GM19238 (cell line): ENCODE data around the gene XYLT2.
"Not testable (repeated sequence)": the region's sequence is repeated elsewhere in the genome, so short reads cannot be mapped to it uniquely, and the experiment has no call there.

ENCODE experiments used
- DNase-seq: peaks from one replicate; pipeline ENCODE4 v3.0.0; 2011; ENCODE audit warnings: low spot score; ENCODE audit not compliant: insufficient read length

The XYLT2 gene

GRCh38 chr17:50345432-50346312, at the start of gene XYLT2:
Gene XYLT2 (plus strand): TSS chr17:50346126. CDS start chr17:50346141, 15 bp downstream.
- peak; percentile 95 for DNase-seq

- DNase-seq: peak; percentile 76
Measured at GRCh38 chr17:50297407-50297865, 48.5 kb upstream of the XYLT2 start.

GRCh38 chr17:50298018-50298417, 47.9 kb upstream of the XYLT2 start:
- DNase-seq: no peak

- no peak for DNase-seq
Measured at GRCh38 chr17:50299776-50300175, 46.1 kb upstream of the XYLT2 start.

GRCh38 chr17:50300824-50301223, 45.1 kb upstream of the XYLT2 start:
- DNase-seq: not testable (repeated sequence)

GRCh38 chr17:50301891-50302584, 43.9 kb upstream of the XYLT2 start:
- DNase-seq: no peak

- no peak for DNase-seq
Measured at GRCh38 chr17:50303051-50303450, 42.9 kb upstream of the XYLT2 start.

- no peak for DNase-seq
Measured at GRCh38 chr17:50303596-50303995, 42.3 kb upstream of the XYLT2 start.

- DNase-seq: no peak
Measured at GRCh38 chr17:50304781-50305404, 41.0 kb upstream of the XYLT2 start.

GRCh38 chr17:50307654-50308053, 38.3 kb upstream of the XYLT2 start:
- DNase-seq: no peak

- DNase-seq: no peak
Measured at GRCh38 chr17:50308666-50309065, 37.3 kb upstream of the XYLT2 start.

- DNase-seq: no peak
Measured at GRCh38 chr17:50310455-50311111, 35.3 kb upstream of the XYLT2 start.

GRCh38 chr17:50311112-50311460, 34.8 kb upstream of the XYLT2 start:
- DNase-seq: no peak

- no peak for DNase-seq
Measured at GRCh38 chr17:50311483-50311882, 34.4 kb upstream of the XYLT2 start.

GRCh38 chr17:50312308-50312707, 33.6 kb upstream of the XYLT2 start:
- no peak for DNase-seq

GRCh38 chr17:50314456-50315011, 31.4 kb upstream of the XYLT2 start:
- no peak for DNase-seq

- DNase-seq: no peak
Measured at GRCh38 chr17:50316016-50316587, 29.8 kb upstream of the XYLT2 start.

- not testable (repeated sequence) for DNase-seq
Measured at GRCh38 chr17:50316660-50317059, 29.3 kb upstream of the XYLT2 start.

- DNase-seq: no peak
Measured at GRCh38 chr17:50317121-50317520, 28.8 kb upstream of the XYLT2 start.

GRCh38 chr17:50318501-50319285, 27.2 kb upstream of the XYLT2 start:
- no peak for DNase-seq
